Adrenal gland (tissue), 12 donors: ENCODE results near the gene SEMA3A. TPM values are rescaled to one million over a fixed set of nuclear protein-coding genes. Genes with fewer than 3 reads are reported as not detected.

Experiments
- DNase-seq, 7 donors: peaks; one replicate each; pipeline ENCODE4 v3.0.0-alpha.2; 2019 to 2020
- H3K27ac ChIP-seq, 5 donors: fragments of 200-600 bp; sonication (generic) in 4 of 5; 1 replicate in 3 of 5; 2 replicates in 2 of 5; pipeline versions ENCODE4 v1.5.1 to v1.8.0; 2016 to 2020; ENCODE audit warnings: mild to moderate bottlenecking in 1 of 5
- H3K27me3 ChIP-seq: fragments of 200-600 bp; 2 replicates; pipeline ENCODE4 v1.8.0; 2021
- H3K36me3 ChIP-seq, 2 donors: fragments of 200-600 bp; replicated peaks in 1 of 2; 1 replicate in 1 of 2; 2 replicates in 1 of 2; pipeline versions ENCODE4 v1.5.1 to v1.8.0; 2018 to 2022
- H3K4me1 ChIP-seq, 2 donors: fragments of 200-600 bp; replicated peaks in 1 of 2; 1 replicate in 1 of 2; 2 replicates in 1 of 2; pipeline versions ENCODE4 v1.5.1 to v1.8.0; 2018 to 2021
- H3K4me3 ChIP-seq, 4 donors: fragments of 200-600 bp; sonication (generic) in 3 of 4; one replicate each; pipeline ENCODE4 v1.5.1; 2016 to 2018
- H3K9me3 ChIP-seq, 3 donors: fragments of 200-600 bp; sonication (generic) in 1 of 3; replicated peaks in 1 of 3; 1 replicate in 2 of 3; 2 replicates in 1 of 3; pipeline versions ENCODE4 v1.5.1 to v1.8.0; 2016 to 2021
- CTCF ChIP-seq, 6 experiments: fragments of 450-650 bp in 4 of 6; fragments of 200-600 bp in 2 of 6; sonication (generic) in 1 of 6; IDR thresholded peaks; 1 replicate in 5 of 6; 2 replicates in 1 of 6; pipeline versions ENCODE4 v1.5.1 to v1.8.0; 2016 to 2021; ENCODE audit warnings: antibody characterized with exemption in 6 of 6, mild to moderate bottlenecking in 2 of 6, moderate library complexity in 1 of 6
- POLR2A ChIP-seq, 2 donors: fragments of 450-650 bp; IDR thresholded peaks; one replicate each; pipeline ENCODE4 v1.6.1; 2017; ENCODE audit warnings: antibody characterized with exemption in 2 of 2, mild to moderate bottlenecking in 2 of 2, moderate library complexity in 1 of 2
- WGBS, 4 donors: extraction: QIAGEN DNeasy Blood & Tissue Kit in 2 of 4; methylation state at CpG; one replicate each; pipeline versions ENCODE4 v1.1.5 to v1.1.7; 2013 to 2017; 5-methylcytosine and 5-hydroxymethylcytosine counted together
- intact Hi-C, 2 donors: fragments of 100-400 bp; cut with DNase I; formaldehyde crosslinking; loops; one replicate each; pipeline versions ENCODE4 v1.14.1 to v1.15.0; 2022 to 2023
- polyA plus RNA-seq, 3 donors: library from polyadenylated mRNA; stranded (reverse); fragments of 200-250 nt in 2 of 3; fragments of 350-450 nt in 1 of 3; fragmentation: Illumina TruSeq in 1 of 3; extraction: RNeasy Lipid Tissue Mini Kit (QIAGEN cat#74804) in 1 of 3; gene quantifications; one replicate each; pipeline ENCODE4 v1.2.3, GENCODE V29; 2013 to 2014
- total RNA-seq, 9 donors: library from RNA; depleted of rRNA in 4 of 9; stranded (reverse); fragments of >200 nt in 4 of 9; fragments of 120-200 nt in 1 of 9; fragmentation: NEBNext Ultra II Directional in 1 of 9; extraction: Animal tissue kit (Norgen Biotek cat#: 25700) in 1 of 9; gene quantifications; one replicate each; pipeline versions ENCODE4 v1.1.0 to v1.2.4, GENCODE V29; 2013 to 2023
- donor health status: healthy with polysubstance abuse.
- donor health status: Bipolar disorder and iron deficiency.
- donor health status: DM: yes; HTN: yes; CAD: no.
- donor health status: DM: no; HTN: no; CAD: no.
- donor health status: DM: no; HTN: no; CAD: no.
- donor health status: DM: yes; HTN: yes; CAD: no.

Gene SEMA3A
- total and polyA plus RNA-seq, 12 donors = 0.24 to 17.5 (median 1.2) TPM

- H3K27me3 ChIP-seq = no peaks in the 10 kb centered on the region
- no peaks in the 10 kb centered on the region for H3K36me3 ChIP-seq
- TF ChIP-seq CTCF (IDR thresholded peaks at IDR 0.05) = no peak
- no peak for TF ChIP-seq POLR2A (IDR thresholded peaks at IDR 0.05)
- no peak overlapping the region for H3K27ac ChIP-seq
- H3K4me1 ChIP-seq = no peaks in the 10 kb centered on the region
- no peaks in the 10 kb centered on the region for H3K9me3 ChIP-seq
- WGBS, 4 donors = 88 to 93% (median 91%) methylated on average over 3 of the region's 3 CpGs
- no peak overlapping the region for H3K4me3 ChIP-seq
- no peak for DNase-seq
- intact Hi-C loops = no loop called here
Observed at GRCh38 chr7:84136809-84137208, 57.8 kb downstream of the SEMA3A start.

- H3K27me3 ChIP-seq = no peaks in the 10 kb centered on the region
- H3K27ac ChIP-seq = no peak overlapping the region
- no peak overlapping the region for H3K4me3 ChIP-seq
- WGBS, 4 donors = 52 to 76% (median 65%) methylated on average over 3 of the region's 3 CpGs
- DNase-seq = no peak
- intact Hi-C loops = no loop called here
- no peaks in the 10 kb centered on the region for H3K36me3 ChIP-seq
- no peak for TF ChIP-seq POLR2A (IDR thresholded peaks at IDR 0.05)
- TF ChIP-seq CTCF (IDR thresholded peaks at IDR 0.05) = no peak
- no peaks in the 10 kb centered on the region for H3K4me1 ChIP-seq
- no peaks in the 10 kb centered on the region for H3K9me3 ChIP-seq
Observed at GRCh38 chr7:84136336-84136735, 58.3 kb downstream of the SEMA3A start.

GRCh38 chr7:84134169-84134568, 60.4 kb downstream of the SEMA3A start:
- no peak overlapping the region for H3K4me3 ChIP-seq
- no peaks in the 10 kb centered on the region for H3K36me3 ChIP-seq
- H3K27me3 ChIP-seq = no peaks in the 10 kb centered on the region
- DNase-seq = no peak
- no peaks in the 10 kb centered on the region for H3K4me1 ChIP-seq
- WGBS, 4 donors = 76 to 90% (median 85%) methylated on average over 1 of the region's 1 CpG
- no peak overlapping the region for H3K27ac ChIP-seq
- TF ChIP-seq POLR2A (IDR thresholded peaks at IDR 0.05) (no peak), CTCF (IDR thresholded peaks at IDR 0.05) (no peak)
- H3K9me3 ChIP-seq = no peaks in the 10 kb centered on the region
- intact Hi-C loops = no loop called here

GRCh38 chr7:84125654-84126053, 68.9 kb downstream of the SEMA3A start:
- Histone ChIP-seq H3K27me3 (no peaks in the 10 kb centered on the region), H3K4me1 (no peaks in the 10 kb centered on the region), H3K4me3 (no peak overlapping the region), H3K36me3 (no peaks in the 10 kb centered on the region), H3K9me3 (no peaks in the 10 kb centered on the region), H3K27ac (no peak overlapping the region)
- 77 to 97% (median 79%) methylated on average over 2 of the region's 2 CpGs for WGBS, 4 donors
- DNase-seq = no peak
- intact Hi-C loops = no loop called here
- TF ChIP-seq CTCF (IDR thresholded peaks at IDR 0.05) = no peak
- no peak for TF ChIP-seq POLR2A (IDR thresholded peaks at IDR 0.05)
